ENCODE measurements around the gene TENM4.

Gene TENM4

GRCh38 chr11:78744202-78744601 is 696.6 kb downstream of the TENM4 start:
- Mint-ChIP-seq H3K27me3 (peaks cover 5% of the 10 kb centered on the region), H3K4me1 (ENCODE audit: low read depth) (no peaks in the 10 kb centered on the region), H3K36me3 (ENCODE audit: low read depth) (no peaks in the 10 kb centered on the region), H3K9me3 (no peaks in the 10 kb centered on the region), H3K27ac (no peak overlapping the region), H3K4me3 (no peak overlapping the region)
- DNase-seq: no peak

GRCh38 chr11:78742430-78742829 is 698.4 kb downstream of the TENM4 start:
- Mint-ChIP-seq H3K9me3 (no peaks in the 10 kb centered on the region), H3K36me3 (ENCODE audit: low read depth) (no peaks in the 10 kb centered on the region), H3K4me3 (no peak overlapping the region), H3K27ac (no peak overlapping the region), H3K4me1 (ENCODE audit: low read depth) (no peaks in the 10 kb centered on the region), H3K27me3 (peaks cover 5% of the 10 kb centered on the region)
- DNase-seq: no peak

- peaks cover 5% of the 10 kb centered on the region for H3K27me3 Mint-ChIP-seq
- no peak for DNase-seq
- no peaks in the 10 kb centered on the region for H3K9me3 Mint-ChIP-seq
- H3K4me3 Mint-ChIP-seq: no peak overlapping the region
- H3K27ac Mint-ChIP-seq: no peak overlapping the region
- no peaks in the 10 kb centered on the region for H3K4me1 Mint-ChIP-seq (ENCODE audit: low read depth)
- H3K36me3 Mint-ChIP-seq (ENCODE audit: low read depth): no peaks in the 10 kb centered on the region
These were observed 699.1 kb downstream of the TENM4 start for GRCh38 chr11:78741741-78742140.

GRCh38 chr11:78740199-78741071 is 700.4 kb downstream of the TENM4 start:
- Mint-ChIP-seq H3K9me3 (no peaks in the 10 kb centered on the region), H3K4me3 (no peak overlapping the region), H3K4me1 (ENCODE audit: low read depth) (no peaks in the 10 kb centered on the region), H3K27me3 (peaks cover 5% of the 10 kb centered on the region), H3K36me3 (ENCODE audit: low read depth) (no peaks in the 10 kb centered on the region), H3K27ac (no peak overlapping the region)
- no peak for DNase-seq

- no peaks in the 10 kb centered on the region for H3K36me3 Mint-ChIP-seq (ENCODE audit: low read depth)
- H3K9me3 Mint-ChIP-seq: no peaks in the 10 kb centered on the region
- no peaks in the 10 kb centered on the region for H3K27me3 Mint-ChIP-seq
- no peak overlapping the region for H3K4me3 Mint-ChIP-seq
- DNase-seq: no peak
- no peaks in the 10 kb centered on the region for H3K4me1 Mint-ChIP-seq (ENCODE audit: low read depth)
- H3K27ac Mint-ChIP-seq: no peak overlapping the region
These were observed 702.9 kb downstream of the TENM4 start for GRCh38 chr11:78737891-78738290.

- Mint-ChIP-seq H3K4me3 (no peak overlapping the region), H3K27ac (no peak overlapping the region), H3K9me3 (no peaks in the 10 kb centered on the region), H3K27me3 (no peaks in the 10 kb centered on the region), H3K4me1 (ENCODE audit: low read depth) (no peaks in the 10 kb centered on the region), H3K36me3 (ENCODE audit: low read depth) (no peaks in the 10 kb centered on the region)
- no peak for DNase-seq
These were observed 703.5 kb downstream of the TENM4 start for GRCh38 chr11:78737301-78737700.

GRCh38 chr11:78735711-78736110 is 705.1 kb downstream of the TENM4 start:
- H3K4me3 Mint-ChIP-seq: no peak overlapping the region
- H3K27ac Mint-ChIP-seq: no peak overlapping the region
- H3K27me3 Mint-ChIP-seq: no peaks in the 10 kb centered on the region
- DNase-seq: no peak
- no peaks in the 10 kb centered on the region for H3K4me1 Mint-ChIP-seq (ENCODE audit: low read depth)
- no peaks in the 10 kb centered on the region for H3K36me3 Mint-ChIP-seq (ENCODE audit: low read depth)
- H3K9me3 Mint-ChIP-seq: no peaks in the 10 kb centered on the region

- Mint-ChIP-seq H3K27ac (no peak overlapping the region), H3K27me3 (peaks cover 16% of the 10 kb centered on the region), H3K4me1 (ENCODE audit: low read depth) (no peaks in the 10 kb centered on the region), H3K9me3 (no peaks in the 10 kb centered on the region), H3K36me3 (ENCODE audit: low read depth) (no peaks in the 10 kb centered on the region), H3K4me3 (no peak overlapping the region)
- DNase-seq: no peak
These were observed 707.8 kb downstream of the TENM4 start for GRCh38 chr11:78733031-78733430.

GRCh38 chr11:78732246-78732645 is 708.6 kb downstream of the TENM4 start:
- H3K36me3 Mint-ChIP-seq (ENCODE audit: low read depth): no peaks in the 10 kb centered on the region
- no peaks in the 10 kb centered on the region for H3K4me1 Mint-ChIP-seq (ENCODE audit: low read depth)
- no peak for DNase-seq
- H3K27me3 Mint-ChIP-seq: peaks cover 19% of the 10 kb centered on the region
- H3K9me3 Mint-ChIP-seq: no peaks in the 10 kb centered on the region
- no peak overlapping the region for H3K27ac Mint-ChIP-seq
- H3K4me3 Mint-ChIP-seq: no peak overlapping the region

- H3K4me3 Mint-ChIP-seq: no peak overlapping the region
- H3K36me3 Mint-ChIP-seq (ENCODE audit: low read depth): no peaks in the 10 kb centered on the region
- H3K9me3 Mint-ChIP-seq: no peaks in the 10 kb centered on the region
- H3K27ac Mint-ChIP-seq: no peak overlapping the region
- H3K27me3 Mint-ChIP-seq: peaks cover 22% of the 10 kb centered on the region
- no peak for DNase-seq
- no peaks in the 10 kb centered on the region for H3K4me1 Mint-ChIP-seq (ENCODE audit: low read depth)
These were observed 709.8 kb downstream of the TENM4 start for GRCh38 chr11:78731027-78731426.

- Mint-ChIP-seq H3K36me3 (ENCODE audit: low read depth) (no peaks in the 10 kb centered on the region), H3K4me1 (ENCODE audit: low read depth) (no peaks in the 10 kb centered on the region), H3K27me3 (peaks cover 26% of the 10 kb centered on the region), H3K4me3 (no peak overlapping the region), H3K27ac (no peak overlapping the region), H3K9me3 (no peaks in the 10 kb centered on the region)
- DNase-seq: no peak
These were observed 710.5 kb downstream of the TENM4 start for GRCh38 chr11:78730267-78730824.

GRCh38 chr11:78727816-78728215 is 713.0 kb downstream of the TENM4 start:
- no peaks in the 10 kb centered on the region for H3K36me3 Mint-ChIP-seq (ENCODE audit: low read depth)
- DNase-seq: no peak
- H3K27ac Mint-ChIP-seq: no peak overlapping the region
- H3K4me1 Mint-ChIP-seq (ENCODE audit: low read depth): no peaks in the 10 kb centered on the region
- H3K4me3 Mint-ChIP-seq: no peak overlapping the region
- no peaks in the 10 kb centered on the region for H3K9me3 Mint-ChIP-seq
- H3K27me3 Mint-ChIP-seq: peaks cover 33% of the 10 kb centered on the region

GRCh38 chr11:78725200-78725599 is 715.6 kb downstream of the TENM4 start:
- H3K36me3 Mint-ChIP-seq (ENCODE audit: low read depth): no peaks in the 10 kb centered on the region
- no peak for DNase-seq
- no peaks in the 10 kb centered on the region for H3K9me3 Mint-ChIP-seq
- H3K4me3 Mint-ChIP-seq: no peak overlapping the region
- no peaks in the 10 kb centered on the region for H3K4me1 Mint-ChIP-seq (ENCODE audit: low read depth)
- H3K27ac Mint-ChIP-seq: no peak overlapping the region
- H3K27me3 Mint-ChIP-seq: peaks cover 33% of the 10 kb centered on the region

- Mint-ChIP-seq H3K27me3 (peaks cover 17% of the 10 kb centered on the region), H3K4me1 (ENCODE audit: low read depth) (no peaks in the 10 kb centered on the region), H3K9me3 (no peaks in the 10 kb centered on the region), H3K4me3 (no peak overlapping the region), H3K27ac (no peak overlapping the region), H3K36me3 (ENCODE audit: low read depth) (no peaks in the 10 kb centered on the region)
- no peak for DNase-seq
These were observed 718.0 kb downstream of the TENM4 start for GRCh38 chr11:78722786-78723185.

GRCh38 chr11:78720281-78720989 is 720.4 kb downstream of the TENM4 start:
- no peak for DNase-seq
- Mint-ChIP-seq H3K36me3 (ENCODE audit: low read depth) (no peaks in the 10 kb centered on the region), H3K4me3 (no peak overlapping the region), H3K27me3 (peaks cover 8% of the 10 kb centered on the region), H3K4me1 (ENCODE audit: low read depth) (no peaks in the 10 kb centered on the region), H3K9me3 (no peaks in the 10 kb centered on the region), H3K27ac (no peak overlapping the region)
